GM12878 (cell line): ENCODE data around the gene KBTBD4. TPM values are rescaled to one million over a fixed set of nuclear protein-coding genes. Genes with fewer than 3 reads are reported as not detected.
A peak's percentile ranks its signal among the peaks of the same experiment; 100 is the strongest.
"Not testable (repeated sequence)": the region's sequence is repeated elsewhere in the genome, so short reads cannot be mapped to it uniquely, and the experiment has no call there.

Source experiments
- ATAC-seq: fragments of 200-7000 bp; cut with Tn5 transposase; 3 replicates; pipeline ENCODE4 v1.9.1; 2020; ENCODE audit warnings: mild to moderate bottlenecking, moderate library complexity
- BruUV-seq: library from RNA; stranded (reverse); fragments of 400-500 nt; replicated peaks from 2 replicates; lab custom pipeline; 2021; lab: Mats Ljungman, UMichigan
- CTCF ChIA-PET: fragments of 300-600 bp; sonication (Branson Sonifier 250); formaldehyde crosslinking; extraction: SDS; loops from one replicate; lab custom pipeline; 2021; ENCODE audit warnings: inconsistent platforms; lab: Yijun Ruan, JAX
- POLR2A ChIA-PET: fragments of 350-600 bp; formaldehyde crosslinking; extraction: SDS; loops from one replicate; lab custom pipeline; 2021; ENCODE audit warnings: inconsistent platforms; lab: Charles Lee
- RAD21 ChIA-PET: fragments of 300-600 bp; sonication (Branson Sonifier 250); formaldehyde crosslinking; loops from one replicate; lab custom pipeline; 2023; ENCODE audit warnings: antibody characterized with exemption; ENCODE audit not compliant: unreplicated experiment; lab: Charles Lee
- SMC1A ChIA-PET: fragments of 300-600 bp; sonication (Branson Sonifier 250); formaldehyde crosslinking; loops from one replicate; lab custom pipeline; 2023; ENCODE audit not compliant: unreplicated experiment, uncharacterized antibody; lab: Charles Lee
- DNase-seq: peaks from one replicate; pipeline ENCODE4 v3.0.0-alpha.2; 2011; ENCODE audit warnings: low read depth, low spot score
- FAIRE-seq: peaks from 3 replicates; lab custom pipeline; 2011; peaks lifted over from hg19 to GRCh38; lab: Jason Lieb, UNC
- H2AFZ ChIP-seq: 2 replicates; pipeline ENCODE4 v1.6.0; 2011; ENCODE audit warnings: low read depth, low read length, control low read depth; ENCODE audit not compliant: control insufficient read depth
- H3K27ac ChIP-seq: 2 replicates; pipeline ENCODE4 v1.5.1; 2011; ENCODE audit warnings: control low read depth; ENCODE audit not compliant: control insufficient read depth, insufficient read depth
- H3K27me3 ChIP-seq, 2 experiments: replicated peaks in 1 of 2; 2 replicates each; pipeline versions ENCODE4 v1.6.0 to v1.6.1; 2011; ENCODE audit warnings: low read length in 1 of 2; ENCODE audit not compliant: control insufficient read depth in 2 of 2, insufficient read depth in 2 of 2
- H3K36me3 ChIP-seq, 2 experiments: 2 replicates each; pipeline ENCODE4 v1.5.1; 2011; ENCODE audit warnings: low read length in 1 of 2; ENCODE audit not compliant: control insufficient read depth in 2 of 2, insufficient read depth in 2 of 2
- H3K4me1 ChIP-seq: 2 replicates; pipeline ENCODE4 v1.6.1; 2011; ENCODE audit warnings: mild to moderate bottlenecking, low read length, moderate library complexity, mixed read lengths; ENCODE audit not compliant: control insufficient read depth, insufficient read depth
- H3K4me2 ChIP-seq: 2 replicates; pipeline ENCODE4 v1.6.0; 2011; ENCODE audit warnings: control low read depth; ENCODE audit not compliant: control insufficient read depth, insufficient read depth
- H3K4me3 ChIP-seq: fragments of 200-600 bp; sonication (generic); 2 replicates; pipeline ENCODE4 v1.5.1; 2016
- H3K79me2 ChIP-seq: 2 replicates; pipeline ENCODE4 v1.6.0; 2011; ENCODE audit warnings: low read length; ENCODE audit not compliant: control insufficient read depth, insufficient read depth
- H3K9ac ChIP-seq: 2 replicates; pipeline ENCODE4 v1.8.0; 2011; ENCODE audit warnings: low read length, control low read depth, mixed read lengths; ENCODE audit not compliant: control insufficient read depth, insufficient read depth
- H3K9me3 ChIP-seq: replicated peaks from 3 replicates; pipeline ENCODE4 v1.5.1; 2011; ENCODE audit warnings: mild to moderate bottlenecking, low read length; ENCODE audit not compliant: control insufficient read depth, insufficient read depth
- H4K20me1 ChIP-seq: 2 replicates; pipeline ENCODE4 v1.6.0; 2011; ENCODE audit not compliant: control insufficient read depth, insufficient read depth
- ATF7 ChIP-seq: fragments of 450-650 bp; IDR thresholded peaks from 2 replicates; pipeline ENCODE4 v1.6.1; 2016; ENCODE audit warnings: low read depth, mild to moderate bottlenecking
- IKZF1 ChIP-seq: fragments of 450-650 bp; conservative IDR thresholded peaks from 2 replicates; pipeline ENCODE4 v1.6.1; 2017; ENCODE audit warnings: antibody characterized with exemption, mild to moderate bottlenecking
- WGBS: methylation state at CpG from one replicate; pipeline ENCODE4 v1.1.6; 2016; ENCODE audit warnings: low lambda C conversion rate; ENCODE audit not compliant: insufficient replicate concordance, insufficient coverage; ENCODE audit errors: missing lambda C conversion rate; 5-methylcytosine and 5-hydroxymethylcytosine counted together
- in situ Hi-C: fragments of 300-500 bp; cut with MboI; formaldehyde crosslinking; loops from 9 replicates; pipeline ENCODE4 v1.14.3; 2018; ENCODE audit warnings: mixed read lengths
- intact Hi-C: fragments of 100-400 bp; cut with micrococcal nuclease; formaldehyde crosslinking; loops from one replicate; pipeline ENCODE4 v1.14.2; 2022; ENCODE audit not compliant: unreplicated experiment
- polyA plus RNA-seq, 11 experiments: library from polyadenylated mRNA; depleted of rRNA in 4 of 11; unstranded in 6 of 11; stranded (reverse) in 5 of 11; fragments of >200 nt; fragmentation: Nextera tagmentation in 4 of 11; fragmentation: Illumina TruSeq in 1 of 11; extraction: Ambion mirVana in 4 of 11; extraction: Trizol in 1 of 11; gene quantifications; 1 replicate in 1 of 11; 2 replicates in 10 of 11; pipeline versions ENCODE4 v1.2.1 to v1.2.3, GENCODE V29; 2011 to 2016; ENCODE audit warnings: inconsistent platforms in 2 of 11, missing spikeins in 2 of 11, low read depth in 1 of 11
- total RNA-seq, 4 experiments: library from RNA; depleted of rRNA in 3 of 4; stranded (reverse); fragments of >200 nt in 3 of 4; fragmentation: Illumina TruSeq in 1 of 4; extraction: Trizol in 1 of 4; gene quantifications; 2 replicates each; pipeline versions ENCODE4 v1.2.1 to v1.2.3, GENCODE V29; 2013 to 2021
- TF ChIP-seq, protein P1 (sequence below): fragments of 450-650 bp; IDR thresholded peaks from 2 replicates; pipeline ENCODE4 v1.6.1; 2016; ENCODE audit warnings: mild to moderate bottlenecking

The KBTBD4 gene
- total and polyA plus RNA-seq, 10 of the 15 experiments (the other 5 are each of a cell fraction or from before 2014, with no cell fraction given) = 18.4 to 46.4 (median 25.7) TPM

DNA sequence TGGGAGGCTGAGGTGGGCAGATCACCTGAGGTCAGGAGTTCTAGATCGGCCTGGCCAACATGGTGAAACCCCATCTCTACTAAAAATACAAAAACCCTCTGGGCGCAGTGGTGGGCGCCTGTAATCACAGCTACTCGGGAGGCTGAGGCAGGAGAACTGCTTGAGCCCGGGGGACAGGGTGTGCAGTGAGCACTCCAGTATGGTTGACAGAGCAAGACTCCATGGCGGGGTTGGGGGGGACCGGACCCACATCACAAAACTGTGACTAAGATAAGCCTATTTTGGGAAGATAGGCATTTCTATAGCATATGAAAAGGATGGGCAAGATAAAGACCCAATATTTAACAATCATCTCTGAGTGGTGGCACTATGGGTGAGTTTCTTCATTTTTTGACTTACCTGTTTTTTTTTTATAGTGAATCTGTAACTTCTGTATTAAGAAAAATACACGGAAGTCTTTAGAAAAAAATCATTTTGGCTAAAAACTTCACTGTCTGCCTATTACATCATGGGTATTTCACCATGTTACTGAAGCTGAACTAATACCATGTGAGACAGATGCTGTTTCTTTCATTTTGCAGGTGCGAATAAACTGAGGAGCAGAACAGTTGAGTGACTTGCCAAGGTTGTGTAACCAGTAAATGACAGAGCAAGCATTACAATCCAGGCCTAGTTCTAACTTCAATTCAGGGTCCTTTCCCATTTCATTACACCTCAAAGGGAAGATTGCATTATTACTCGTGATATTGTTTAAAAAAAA, 28.3 kb downstream of the KBTBD4 start:
- Histone ChIP-seq H3K79me2 (peaks cover 74% of the 10 kb centered on the region), H3K4me1 (peaks cover 10% of the 10 kb centered on the region; the same call in 1 of the 2 replicates), H3K27ac (peak overlapping the region; percentile 50; the same call in 1 of the 2 replicates), H2AFZ (no peak overlapping the region), H3K4me2 (peak overlapping the region; percentile 46), H4K20me1 (no peaks in the 10 kb centered on the region), H3K4me3 (peak overlapping the region; percentile 83), H3K9me3 (no peaks in the 10 kb centered on the region), H3K36me3 (no peaks in the 10 kb centered on the region), H3K9ac (no peak overlapping the region), H3K27me3 (no peaks in the 10 kb centered on the region)
- ChIA-PET CTCF (interaction anchor here (1.2 to 3.2 kb wide), 5 partner anchors 12 to 52 kb away, joined by 5 to 22 read pairs (median 6); no protein-coding TSS in a partner anchor), SMC1A (interaction anchor here (1.1 to 3.6 kb wide), 8 partner anchors 12 to 44 kb away, joined by 3 to 40 read pairs (median 4); partner anchors contain the start of genes KBTBD4 and NDUFS3), RAD21 (interaction anchor here (1.5 to 3.5 kb wide), 2 partner anchors 28 to 37 kb away, joined by 3 to 11 read pairs; no protein-coding TSS in a partner anchor), POLR2A (interaction anchor here (0.6 to 3.9 kb wide), 9 partner anchors 11 to 463 kb away, joined by 3 to 16 read pairs (median 5); no protein-coding TSS in a partner anchor)
- in situ Hi-C loops = no loop called here
- DNase-seq = no peak
- 74% methylated on average over 10 of the region's 10 CpGs for WGBS
- ATAC-seq = no peak
- no TSS peak for BruUV-seq
- TF ChIP-seq ATF7 (peak; percentile 47; the same call in 1 of the 2 replicates), IKZF1 (no peak)
- TF ChIP-seq, protein P1, sequence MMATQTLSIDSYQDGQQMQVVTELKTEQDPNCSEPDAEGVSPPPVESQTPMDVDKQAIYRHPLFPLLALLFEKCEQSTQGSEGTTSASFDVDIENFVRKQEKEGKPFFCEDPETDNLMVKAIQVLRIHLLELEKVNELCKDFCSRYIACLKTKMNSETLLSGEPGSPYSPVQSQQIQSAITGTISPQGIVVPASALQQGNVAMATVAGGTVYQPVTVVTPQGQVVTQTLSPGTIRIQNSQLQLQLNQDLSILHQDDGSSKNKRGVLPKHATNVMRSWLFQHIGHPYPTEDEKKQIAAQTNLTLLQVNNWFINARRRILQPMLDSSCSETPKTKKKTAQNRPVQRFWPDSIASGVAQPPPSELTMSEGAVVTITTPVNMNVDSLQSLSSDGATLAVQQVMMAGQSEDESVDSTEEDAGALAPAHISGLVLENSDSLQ = peak; percentile 66
- peak; percentile 47 for FAIRE-seq
- intact Hi-C loops = loop anchor here (5.0 kb wide), 1 partner anchor 33 kb away; no protein-coding TSS in a partner anchor

DNA sequence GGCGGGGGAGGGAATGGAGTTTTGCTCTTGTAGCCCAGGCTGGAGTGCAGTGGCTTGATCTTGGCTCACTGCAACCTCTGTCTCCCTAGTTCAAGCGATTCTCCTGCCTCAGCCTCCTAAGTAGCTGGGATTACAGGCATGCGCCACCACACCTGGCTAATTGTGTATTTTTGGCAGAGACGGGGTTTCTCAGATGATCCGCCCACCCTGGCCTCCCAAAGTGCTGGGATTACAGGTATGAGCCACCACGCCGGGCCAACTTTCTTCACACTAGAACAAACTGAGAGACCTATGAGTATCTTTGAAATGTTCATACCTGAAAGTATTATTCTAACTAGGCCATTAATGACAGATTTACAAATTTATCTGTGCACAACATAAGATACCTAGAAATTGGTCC, 32.5 kb downstream of the KBTBD4 start:
- H3K27ac ChIP-seq, CTCF ChIA-PET, RAD21 ChIA-PET, H3K9me3 ChIP-seq, H3K9ac ChIP-seq, in situ Hi-C loops, H3K27me3 ChIP-seq, H3K36me3 ChIP-seq, H3K4me3 ChIP-seq, H2AFZ ChIP-seq, H3K4me2 ChIP-seq, POLR2A ChIA-PET, BruUV-seq, intact Hi-C loops, H4K20me1 ChIP-seq, DNase-seq, ATAC-seq, H3K4me1 ChIP-seq, FAIRE-seq: not testable (repeated sequence)
- SMC1A ChIA-PET = interaction anchor here (7.2 kb wide), 1 partner anchor 14 kb away, joined by 42 read pairs; no protein-coding TSS in a partner anchor
- H3K79me2 ChIP-seq = peaks cover 94% of the 10 kb centered on the region
- WGBS = 82% methylated on average over 6 of the region's 7 CpGs
